Transverse colon (tissue), 3 donors: ENCODE results near the gene MME.

ENCODE experiments used
- CTCF ChIP-seq, 5 experiments: fragments of 200-600 bp in 3 of 5; fragments of 450-650 bp in 2 of 5; sonication (generic) in 3 of 5; IDR thresholded peaks; 1 replicate in 2 of 5; 2 replicates in 3 of 5; pipeline ENCODE4 v1.5.1; 2016 to 2017; ENCODE audit warnings: antibody characterized with exemption in 5 of 5, inconsistent platforms in 3 of 5, mild to moderate bottlenecking in 2 of 5, moderate library complexity in 1 of 5
- EP300 ChIP-seq: sonication (generic); formaldehyde crosslinking; IDR thresholded peaks from one replicate; pipeline ENCODE4 v1.6.1; 2017; ENCODE audit warnings: antibody characterized with exemption, low read depth
- POLR2A ChIP-seq: fragments of 450-650 bp; IDR thresholded peaks from one replicate; pipeline ENCODE4 v1.6.1; 2016; ENCODE audit warnings: antibody characterized with exemption, mild to moderate bottlenecking, moderate library complexity

- TF ChIP-seq POLR2A (no peak), EP300 (no peak), CTCF (IDR thresholded peaks at IDR 0.05) (no peak)
These were observed 573 bp downstream of the MME start for GRCh38 chr3:155080692-155081091.
